ENCODE measurements around the gene OR10K2.
"Not testable (repeated sequence)": the region's sequence is repeated elsewhere in the genome, so short reads cannot be mapped to it uniquely, and the experiment has no call there.

The OR10K2 gene, protein sequence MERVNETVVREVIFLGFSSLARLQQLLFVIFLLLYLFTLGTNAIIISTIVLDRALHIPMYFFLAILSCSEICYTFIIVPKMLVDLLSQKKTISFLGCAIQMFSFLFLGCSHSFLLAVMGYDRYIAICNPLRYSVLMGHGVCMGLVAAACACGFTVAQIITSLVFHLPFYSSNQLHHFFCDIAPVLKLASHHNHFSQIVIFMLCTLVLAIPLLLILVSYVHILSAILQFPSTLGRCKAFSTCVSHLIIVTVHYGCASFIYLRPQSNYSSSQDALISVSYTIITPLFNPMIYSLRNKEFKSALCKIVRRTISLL

DNA sequence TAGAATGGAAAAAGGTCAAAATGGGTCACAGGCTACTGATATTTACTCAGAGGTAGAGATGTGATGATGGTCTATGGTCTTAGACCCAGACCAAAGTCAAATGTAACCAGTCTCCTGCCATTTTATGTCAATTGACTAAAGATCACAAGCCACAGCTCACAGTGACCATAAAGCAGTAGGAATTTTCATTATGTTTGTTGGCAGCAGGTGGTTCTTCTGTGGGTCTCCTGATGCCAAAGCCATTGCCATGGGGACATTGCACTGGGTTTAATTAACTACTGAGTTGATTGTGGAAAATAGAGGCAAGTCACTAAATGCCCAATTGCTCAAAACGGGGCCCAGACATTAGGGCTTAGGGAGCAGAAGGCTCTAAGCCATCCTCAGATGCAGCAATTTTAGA, at the start of gene OR10K2:
OR10K2 (minus strand) TSS at position 101 of the 400 bp plus-strand sequence. CDS start 5,371 bp downstream, outside the sequence.
- H3K27me3 Mint-ChIP-seq: peaks cover 24% of the 10 kb centered on the region
- H3K36me3 Mint-ChIP-seq (ENCODE audit: low read depth): no peaks in the 10 kb centered on the region
- H3K27ac Mint-ChIP-seq: peak within 1 kb of the TSS; percentile 4
- H3K4me3 Mint-ChIP-seq: no peak within 1 kb of the TSS
- no peaks in the 10 kb centered on the region for H3K4me1 Mint-ChIP-seq (ENCODE audit: low read depth)
- H3K9me3 Mint-ChIP-seq: peaks cover 10% of the 10 kb centered on the region

- no peaks in the 10 kb centered on the region for H3K4me1 Mint-ChIP-seq (ENCODE audit: low read depth)
- no peak within 1 kb of the TSS for H3K27ac Mint-ChIP-seq
- no peaks in the 10 kb centered on the region for H3K9me3 Mint-ChIP-seq
- H3K27me3 Mint-ChIP-seq: peaks cover 16% of the 10 kb centered on the region
- no peak within 1 kb of the TSS for H3K4me3 Mint-ChIP-seq
- no peaks in the 10 kb centered on the region for H3K36me3 Mint-ChIP-seq (ENCODE audit: low read depth)
These were observed 45.9 kb upstream of the OR10K2 start, which contains the start of gene OR10R2 for GRCh38 chr1:158471920-158472319. TSS of gene OR10R2 (plus strand) at chr1:158472220. CDS start at chr1:158472326, 106 bp downstream.

DNA sequence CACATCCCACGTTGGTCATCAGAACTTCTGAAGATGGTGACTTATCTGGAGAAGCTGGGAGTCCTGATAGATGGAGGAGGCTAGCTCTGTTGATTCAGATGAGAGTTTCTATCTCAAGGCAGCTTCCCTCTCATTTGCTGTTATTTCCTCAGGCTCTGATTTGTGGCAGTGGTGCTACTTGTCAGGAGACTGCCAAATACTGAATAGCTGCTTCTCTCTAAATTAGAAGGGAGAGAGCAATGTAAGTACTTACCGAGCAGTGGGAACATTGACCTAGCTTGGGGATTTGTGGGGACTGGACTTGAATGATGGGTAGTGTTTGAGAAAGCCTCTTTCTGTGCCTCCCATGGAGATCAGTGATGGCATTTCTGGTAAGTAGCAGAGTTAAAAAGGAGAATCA, 35.5 kb upstream of the OR10K2 start, which contains the start of gene OR10K1:
OR10K1 (plus strand) TSS at position 301 of the 400 bp plus-strand sequence. CDS start 3,728 bp downstream, outside the sequence.
- Mint-ChIP-seq H3K36me3 (ENCODE audit: low read depth) (no peaks in the 10 kb centered on the region), H3K27ac (peak within 1 kb of the TSS; percentile 82), H3K4me1 (ENCODE audit: low read depth) (no peaks in the 10 kb centered on the region), H3K27me3 (peaks cover 11% of the 10 kb centered on the region), H3K4me3 (no peak within 1 kb of the TSS), H3K9me3 (no peaks in the 10 kb centered on the region)

DNA sequence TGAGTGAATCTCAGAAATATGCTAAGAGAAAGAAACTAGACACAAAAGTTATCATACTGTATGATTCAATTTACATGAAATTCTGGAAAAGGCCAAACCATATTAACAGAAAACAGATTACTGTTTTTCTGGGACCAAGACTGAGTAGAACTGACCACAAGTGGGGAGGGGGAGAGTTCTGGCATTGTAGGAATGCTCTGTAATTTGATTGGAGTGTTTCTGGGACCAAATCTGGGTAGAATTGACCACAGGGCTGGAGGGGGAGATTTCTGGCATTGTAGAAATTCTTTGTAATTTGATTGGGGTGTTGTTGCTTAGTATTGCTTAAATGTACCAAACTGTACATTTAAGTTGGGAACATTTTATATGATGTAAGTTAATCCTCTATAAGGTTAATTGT, 32.2 kb upstream of the OR10K2 start:
- Mint-ChIP-seq H3K4me3 (no peak overlapping the region), H3K27ac (no peak overlapping the region), H3K36me3 (ENCODE audit: low read depth) (no peaks in the 10 kb centered on the region), H3K27me3 (peaks cover 22% of the 10 kb centered on the region), H3K9me3 (no peaks in the 10 kb centered on the region), H3K4me1 (ENCODE audit: low read depth) (no peaks in the 10 kb centered on the region)

DNA sequence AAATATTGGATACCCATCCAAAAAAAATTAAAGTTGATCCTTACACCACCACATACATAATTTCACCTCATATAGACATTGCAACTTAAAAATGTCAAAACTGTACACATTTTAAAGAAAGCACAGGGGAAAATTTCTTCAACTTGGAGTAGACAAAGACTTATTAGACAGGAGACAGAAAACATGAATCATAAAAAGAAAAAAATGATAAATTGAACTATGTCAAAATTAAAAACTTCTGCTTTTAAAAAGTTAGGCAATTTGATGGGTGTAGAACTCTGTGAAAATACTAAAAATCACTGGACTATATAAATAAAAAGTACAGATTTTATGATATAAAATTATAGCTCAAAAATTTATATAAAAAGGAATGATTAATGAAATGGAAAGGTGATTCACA, 31.2 kb upstream of the OR10K2 start:
- no peaks in the 10 kb centered on the region for H3K4me1 Mint-ChIP-seq (ENCODE audit: low read depth)
- H3K36me3 Mint-ChIP-seq (ENCODE audit: low read depth): no peaks in the 10 kb centered on the region
- H3K27ac Mint-ChIP-seq: no peak overlapping the region
- no peak overlapping the region for H3K4me3 Mint-ChIP-seq
- H3K27me3 Mint-ChIP-seq: peaks cover 19% of the 10 kb centered on the region
- H3K9me3 Mint-ChIP-seq: no peaks in the 10 kb centered on the region

DNA sequence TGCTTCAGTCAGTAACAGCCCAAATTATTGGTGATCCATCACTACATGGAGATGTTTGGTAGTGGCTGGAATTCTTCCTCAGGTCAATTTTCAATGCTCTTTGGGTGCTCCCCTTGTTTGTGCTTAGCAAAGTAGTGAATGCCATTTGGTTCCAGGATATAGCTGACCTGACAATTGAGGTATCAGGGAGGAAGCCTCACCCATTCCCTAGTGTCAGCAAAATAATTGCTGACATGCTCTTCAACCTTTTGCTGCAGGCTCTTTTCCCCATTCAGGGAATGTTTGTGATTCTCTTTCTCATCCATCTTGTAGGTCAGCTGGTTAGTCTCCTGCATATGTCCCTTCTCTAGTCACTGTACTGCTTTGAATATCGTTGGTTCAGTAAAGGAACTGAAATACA, 28.5 kb upstream of the OR10K2 start:
- H3K9me3 Mint-ChIP-seq: peaks cover 9% of the 10 kb centered on the region
- no peak overlapping the region for H3K4me3 Mint-ChIP-seq
- H3K27me3 Mint-ChIP-seq: peaks cover 26% of the 10 kb centered on the region
- no peaks in the 10 kb centered on the region for H3K4me1 Mint-ChIP-seq (ENCODE audit: low read depth)
- H3K27ac Mint-ChIP-seq: no peak overlapping the region
- H3K36me3 Mint-ChIP-seq (ENCODE audit: low read depth): no peaks in the 10 kb centered on the region

- H3K27ac Mint-ChIP-seq: no peak overlapping the region
- H3K36me3 Mint-ChIP-seq (ENCODE audit: low read depth): no peaks in the 10 kb centered on the region
- H3K9me3 Mint-ChIP-seq: no peaks in the 10 kb centered on the region
- no peaks in the 10 kb centered on the region for H3K4me1 Mint-ChIP-seq (ENCODE audit: low read depth)
- no peak overlapping the region for H3K4me3 Mint-ChIP-seq
- H3K27me3 Mint-ChIP-seq: peaks cover 35% of the 10 kb centered on the region
These were observed 19.3 kb upstream of the OR10K2 start for GRCh38 chr1:158445376-158445775.

GRCh38 chr1:158434741-158435140, 8.7 kb upstream of the OR10K2 start:
- Mint-ChIP-seq H3K36me3 (ENCODE audit: low read depth) (no peaks in the 10 kb centered on the region), H3K27ac (no peak overlapping the region), H3K27me3 (peaks cover 31% of the 10 kb centered on the region), H3K9me3 (peaks cover 10% of the 10 kb centered on the region), H3K4me3 (no peak overlapping the region), H3K4me1 (ENCODE audit: low read depth) (no peaks in the 10 kb centered on the region)

DNA sequence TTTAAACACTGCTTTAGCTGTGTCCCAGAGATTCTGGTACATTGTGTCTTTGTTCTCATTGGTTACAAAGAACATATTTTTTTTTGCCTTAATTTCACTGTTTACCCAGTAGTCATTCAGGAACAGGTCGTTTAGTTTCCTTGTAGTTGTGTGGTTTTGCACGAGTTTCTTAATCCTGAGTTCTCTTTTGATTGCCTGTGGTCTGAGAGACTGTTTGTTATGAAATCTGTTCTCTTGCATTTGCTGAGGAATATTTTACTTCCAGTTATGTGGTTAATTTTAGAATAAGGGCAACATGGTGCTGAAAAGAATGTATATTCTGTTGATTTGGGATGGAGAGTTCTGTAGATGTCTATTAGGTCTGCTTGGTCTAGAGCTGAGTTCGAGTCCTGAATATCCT, 4.1 kb upstream of the OR10K2 start:
- Mint-ChIP-seq H3K9me3 (peaks cover 15% of the 10 kb centered on the region), H3K27me3 (peaks cover 29% of the 10 kb centered on the region)
- not testable (repeated sequence) for H3K4me3 Mint-ChIP-seq; H3K27ac Mint-ChIP-seq; H3K4me1 Mint-ChIP-seq (ENCODE audit: low read depth); H3K36me3 Mint-ChIP-seq (ENCODE audit: low read depth)

- peaks cover 8% of the 10 kb centered on the region for H3K9me3 Mint-ChIP-seq
- no peak overlapping the region for H3K4me3 Mint-ChIP-seq
- no peaks in the 10 kb centered on the region for H3K36me3 Mint-ChIP-seq (ENCODE audit: low read depth)
- H3K27me3 Mint-ChIP-seq: peaks cover 22% of the 10 kb centered on the region
- peak overlapping the region; percentile 4 for H3K27ac Mint-ChIP-seq
- H3K4me1 Mint-ChIP-seq (ENCODE audit: low read depth): no peaks in the 10 kb centered on the region
These were observed 1.0 kb downstream of the OR10K2 start for GRCh38 chr1:158425027-158425426.

DNA sequence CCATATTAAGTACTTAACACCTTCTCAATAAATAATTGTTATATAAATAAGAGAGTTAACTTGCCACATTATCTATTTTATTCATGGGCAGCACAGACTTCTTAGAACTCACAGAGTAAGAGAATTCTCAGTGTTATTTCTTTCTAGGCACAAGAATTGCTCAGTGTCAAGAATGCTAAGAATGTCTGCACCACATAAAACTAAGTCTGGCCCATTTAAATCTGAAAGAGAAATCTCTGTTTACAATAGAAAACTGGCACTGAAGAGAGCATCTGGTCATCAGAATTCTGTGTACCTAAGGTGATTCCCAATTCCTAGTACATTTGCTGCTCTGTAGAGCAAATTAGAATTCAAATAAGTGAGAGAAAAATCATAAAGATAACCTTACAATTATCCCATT, 3.8 kb downstream of the OR10K2 start:
- Mint-ChIP-seq H3K4me3 (no peak overlapping the region), H3K36me3 (ENCODE audit: low read depth) (no peaks in the 10 kb centered on the region), H3K9me3 (no peaks in the 10 kb centered on the region), H3K27me3 (peaks cover 13% of the 10 kb centered on the region), H3K4me1 (ENCODE audit: low read depth) (no peaks in the 10 kb centered on the region), H3K27ac (no peak overlapping the region)

- H3K27me3 Mint-ChIP-seq: peaks cover 29% of the 10 kb centered on the region
- no peaks in the 10 kb centered on the region for H3K9me3 Mint-ChIP-seq
- no peaks in the 10 kb centered on the region for H3K4me1 Mint-ChIP-seq (ENCODE audit: low read depth)
- no peak overlapping the region for H3K27ac Mint-ChIP-seq
- no peak overlapping the region for H3K4me3 Mint-ChIP-seq
- no peaks in the 10 kb centered on the region for H3K36me3 Mint-ChIP-seq (ENCODE audit: low read depth)
These were observed 8.5 kb downstream of the OR10K2 start for GRCh38 chr1:158417586-158417985.

GRCh38 chr1:158414651-158415345, 11.2 kb downstream of the OR10K2 start:
- no peaks in the 10 kb centered on the region for H3K9me3 Mint-ChIP-seq

GRCh38 chr1:158407092-158407491, 18.9 kb downstream of the OR10K2 start:
- Mint-ChIP-seq H3K4me3 (no peak overlapping the region), H3K4me1 (ENCODE audit: low read depth) (no peaks in the 10 kb centered on the region), H3K36me3 (ENCODE audit: low read depth) (no peaks in the 10 kb centered on the region), H3K9me3 (peaks cover 3% of the 10 kb centered on the region), H3K27me3 (peaks cover 28% of the 10 kb centered on the region), H3K27ac (no peak overlapping the region)

More at GRCh38 chr1:158414651-158415345, 11.2 kb downstream of the OR10K2 start:
- Mint-ChIP-seq H3K36me3 (ENCODE audit: low read depth) (no peaks in the 10 kb centered on the region), H3K4me1 (ENCODE audit: low read depth) (no peaks in the 10 kb centered on the region), H3K27me3 (peaks cover 16% of the 10 kb centered on the region), H3K27ac (no peak overlapping the region), H3K4me3 (no peak overlapping the region)

DNA sequence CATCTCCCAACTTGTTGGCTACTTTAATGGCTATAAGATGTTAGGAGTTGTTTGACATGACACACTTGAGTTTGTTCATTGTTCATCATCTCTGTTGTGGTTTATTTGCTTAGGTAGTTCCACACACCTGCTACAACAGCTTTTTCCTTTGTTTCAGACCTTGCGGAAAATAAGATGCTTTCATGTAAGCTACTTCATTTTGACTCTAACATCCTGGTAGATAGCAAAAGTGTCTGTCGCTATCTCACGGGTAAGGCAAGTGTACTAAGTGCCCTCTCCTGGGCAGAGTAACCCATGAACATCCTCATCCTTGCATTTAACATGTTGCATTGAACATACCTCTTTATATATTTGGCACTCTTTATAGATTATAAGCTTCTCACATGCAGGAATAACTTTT, 25.2 kb downstream of the OR10K2 start:
- Mint-ChIP-seq H3K4me1 (ENCODE audit: low read depth) (peaks cover 6% of the 10 kb centered on the region), H3K36me3 (ENCODE audit: low read depth) (no peaks in the 10 kb centered on the region), H3K9me3 (no peaks in the 10 kb centered on the region), H3K27ac (no peak overlapping the region), H3K4me3 (no peak overlapping the region), H3K27me3 (peaks cover 37% of the 10 kb centered on the region)

All from stimulated activated naive CD8-positive, alpha-beta T cell treated with anti-CD3 and anti-CD28 coated beads, Interleukin-15, Interleukin-2, amounts not matched to agents 100 ng/mL and 50 ng/mL, for 24 hours (primary cell).